Bronchial epithelial cell (primary cell): ENCODE data around the gene GPRC6A. TPM values are rescaled to one million over a fixed set of nuclear protein-coding genes. Genes with fewer than 3 reads are reported as not detected.

Experiments
- DNase-seq: peaks from one replicate; pipeline ENCODE4 v3.0.0-alpha.2; 2010; ENCODE audit warnings: low read depth
- FAIRE-seq: peaks from 2 replicates; lab custom pipeline; 2011; peaks lifted over from hg19 to GRCh38; lab: Jason Lieb, UNC
- H3K27me3 ChIP-seq: 2 replicates; pipeline ENCODE4 v1.5.1; 2011; ENCODE audit warnings: low read length; ENCODE audit not compliant: control insufficient read depth, insufficient read depth
- H3K36me3 ChIP-seq: 2 replicates; pipeline ENCODE4 v1.5.1; 2011; ENCODE audit warnings: low read length; ENCODE audit not compliant: control insufficient read depth, insufficient read depth
- H3K4me3 ChIP-seq: 2 replicates; pipeline ENCODE4 v1.5.1; 2011; ENCODE audit warnings: mild to moderate bottlenecking, low read depth, low read length, control low read depth
- CTCF ChIP-seq: IDR thresholded peaks from 2 replicates; pipeline ENCODE4 v1.5.1; 2011; ENCODE audit warnings: mild to moderate bottlenecking, moderate library complexity, low read length, control low read depth, inconsistent platforms; ENCODE audit not compliant: insufficient read depth, severe bottlenecking
- total RNA-seq: library from RNA; depleted of rRNA; stranded (reverse); fragments of >200 nt; gene quantifications from 2 replicates; pipeline ENCODE4 v1.2.1, GENCODE V29; 2014

Gene GPRC6A
- total RNA-seq, 1 donor from 2014 or later, result not detected

GRCh38 chr6:116763906-116764628 lies 64.8 kb downstream of the GPRC6A start:
- H3K4me3 ChIP-seq, result no peak overlapping the region
- H3K36me3 ChIP-seq, result no peaks in the 10 kb centered on the region

GRCh38 chr6:116763048-116763447 lies 65.8 kb downstream of the GPRC6A start:
- no peak for DNase-seq
- no peaks in the 10 kb centered on the region for H3K36me3 ChIP-seq
- peaks cover 13% of the 10 kb centered on the region for H3K27me3 ChIP-seq
- TF ChIP-seq CTCF, result no peak
- no peak overlapping the region for H3K4me3 ChIP-seq
- FAIRE-seq, result no peak

More at GRCh38 chr6:116763906-116764628, 64.8 kb downstream of the GPRC6A start:
- DNase-seq (no peak), FAIRE-seq (no peak)
- H3K27me3 ChIP-seq, result peaks cover 13% of the 10 kb centered on the region
- TF ChIP-seq CTCF, result no peak

GRCh38 chr6:116762235-116762634 lies 66.6 kb downstream of the GPRC6A start:
- FAIRE-seq, result no peak
- TF ChIP-seq CTCF, result no peak

GRCh38 chr6:116761779-116762178 lies 67.1 kb downstream of the GPRC6A start:
- no peak for FAIRE-seq
- Histone ChIP-seq H3K36me3 (no peaks in the 10 kb centered on the region), H3K4me3 (no peak overlapping the region), H3K27me3 (peaks cover 13% of the 10 kb centered on the region)
- no peak for TF ChIP-seq CTCF
- DNase-seq, result no peak

More at GRCh38 chr6:116762235-116762634, 66.6 kb downstream of the GPRC6A start:
- Histone ChIP-seq H3K36me3 (no peaks in the 10 kb centered on the region), H3K27me3 (peaks cover 13% of the 10 kb centered on the region), H3K4me3 (no peak overlapping the region)
- no peak for DNase-seq

GRCh38 chr6:116745176-116745575 lies 83.7 kb downstream of the GPRC6A start:
- Histone ChIP-seq H3K4me3 (no peak overlapping the region), H3K27me3 (no peaks in the 10 kb centered on the region), H3K36me3 (no peaks in the 10 kb centered on the region)
- no peak for TF ChIP-seq CTCF
- no peak for DNase-seq
- no peak for FAIRE-seq

Other genes starting within 250 kb of the GPRC6A start
- gene RSPH4A, start 212.6 kb downstream of the GPRC6A start, total RNA-seq, result 0.13 and 0.26 TPM in 2 replicates
- 18.7 and 23.0 TPM in 2 replicates for gene ZUP1, start 160.3 kb downstream of the GPRC6A start, total RNA-seq
- gene KPNA5, start 147.9 kb downstream of the GPRC6A start, total RNA-seq, result 2.2 and 3.2 TPM in 2 replicates
- gene FAM162B, start 63.4 kb downstream of the GPRC6A start, total RNA-seq, result not detected in 2 replicates
- not detected in 2 replicates for gene RFX6, start 48.2 kb upstream of the GPRC6A start, total RNA-seq